ENCODE data around the gene KPTN.

KPTN gene

GRCh38 chr19:47444388-47444821, 39.6 kb downstream of the KPTN start:
- H3K4me3 ChIP-seq (ENCODE audit: low read depth, low read length), result no peak overlapping the region
- in situ Hi-C loops (cut with HindIII; ENCODE audit: low sequenced_read_pairs), result loop anchor here (10.0 kb wide), 1 partner anchor 230 kb away; no protein-coding TSS in a partner anchor
- TF ChIP-seq CTCF (IDR thresholded peaks at IDR 0.05; ENCODE audit: low read depth, low read length, missing control alignments), result no peak
- no peak for DNase-seq (ENCODE audit: low read depth)

DNA sequence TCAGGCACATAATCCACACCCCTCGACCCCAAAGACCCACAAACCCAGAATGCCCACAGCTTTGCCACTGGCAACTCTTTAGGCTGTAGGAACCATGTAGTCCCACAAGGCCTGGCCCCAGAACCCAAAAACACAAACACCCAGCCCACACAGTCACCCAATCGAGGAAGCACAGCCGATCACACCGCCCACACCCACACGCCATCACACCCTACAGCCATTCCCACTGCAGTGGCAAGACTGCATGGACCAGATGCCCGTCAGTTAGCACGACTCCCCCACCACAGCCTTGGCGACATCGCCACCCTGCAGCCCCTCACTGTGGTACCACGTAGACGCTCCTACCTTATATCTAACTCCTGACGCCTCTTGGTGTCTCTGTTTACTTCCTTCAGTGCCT, 40.7 kb downstream of the KPTN start:
- no peak for DNase-seq (ENCODE audit: low read depth)
- TF ChIP-seq CTCF (IDR thresholded peaks at IDR 0.05; ENCODE audit: low read depth, low read length, missing control alignments), result no peak
- in situ Hi-C loops (cut with HindIII; ENCODE audit: low sequenced_read_pairs), result loop anchor here (10.0 kb wide), 1 partner anchor 231 kb away; no protein-coding TSS in a partner anchor
- no peak overlapping the region for H3K4me3 ChIP-seq (ENCODE audit: low read depth, low read length)

GRCh38 chr19:47438793-47439220, 45.2 kb downstream of the KPTN start:
- no peak for DNase-seq (ENCODE audit: low read depth)
- H3K4me3 ChIP-seq (ENCODE audit: low read depth, low read length), result no peak overlapping the region
- in situ Hi-C loops (cut with HindIII; ENCODE audit: low sequenced_read_pairs), result no loop called here
- no peak for TF ChIP-seq CTCF (IDR thresholded peaks at IDR 0.05; ENCODE audit: low read depth, low read length, missing control alignments)

- no peak for TF ChIP-seq CTCF (IDR thresholded peaks at IDR 0.05; ENCODE audit: low read depth, low read length, missing control alignments)
- in situ Hi-C loops (cut with HindIII; ENCODE audit: low sequenced_read_pairs), result no loop called here
- no peak overlapping the region for H3K4me3 ChIP-seq (ENCODE audit: low read depth, low read length)
- DNase-seq (ENCODE audit: low read depth), result no peak
Measured at GRCh38 chr19:47437500-47437899, 46.5 kb downstream of the KPTN start.

DNA sequence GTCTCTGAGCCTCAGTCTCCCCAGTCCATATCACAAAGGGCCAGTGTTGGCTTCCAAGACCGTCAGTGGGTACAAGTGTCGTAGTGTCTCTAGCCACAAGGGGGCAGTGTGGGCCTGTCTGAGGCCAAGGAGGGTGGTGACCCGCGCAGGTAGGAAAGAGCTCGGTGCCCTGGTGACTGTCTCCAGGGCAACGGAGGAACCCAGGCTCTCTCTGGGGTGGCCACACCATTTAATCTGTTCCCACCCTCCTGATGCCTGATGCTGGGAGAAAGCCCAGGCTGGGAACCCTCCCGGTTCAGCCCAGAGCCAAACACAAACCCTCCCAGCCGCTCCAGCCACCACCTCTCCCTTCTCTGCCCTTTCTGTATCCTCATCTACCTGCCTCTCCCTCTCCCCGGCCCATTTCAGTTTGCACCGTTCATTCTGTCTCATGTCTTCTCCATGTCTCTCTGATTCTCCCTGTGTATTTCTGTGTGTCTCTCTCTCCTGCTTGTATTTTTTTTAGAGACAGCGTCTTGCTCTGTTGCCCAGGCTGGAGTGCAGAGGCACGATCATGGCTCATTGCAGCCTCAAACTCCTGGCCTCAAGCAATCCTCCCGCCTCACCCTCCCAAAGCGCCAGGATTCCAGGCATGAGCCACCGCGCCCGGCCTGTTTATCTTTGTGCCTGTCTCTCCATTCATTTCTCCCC, 47.2 kb downstream of the KPTN start:
- in situ Hi-C loops (cut with HindIII; ENCODE audit: low sequenced_read_pairs), result no loop called here
- TF ChIP-seq CTCF (IDR thresholded peaks at IDR 0.05; ENCODE audit: low read depth, low read length, missing control alignments), result peak; percentile 80
- H3K4me3 ChIP-seq (ENCODE audit: low read depth, low read length), result no peak overlapping the region
- peak; percentile 16 for DNase-seq (ENCODE audit: low read depth)

GRCh38 chr19:47435883-47436417, 48.1 kb downstream of the KPTN start:
- no peak overlapping the region for H3K4me3 ChIP-seq (ENCODE audit: low read depth, low read length)
- in situ Hi-C loops (cut with HindIII; ENCODE audit: low sequenced_read_pairs), result no loop called here
- DNase-seq (ENCODE audit: low read depth), result no peak
- TF ChIP-seq CTCF (IDR thresholded peaks at IDR 0.05; ENCODE audit: low read depth, low read length, missing control alignments), result no peak

Measured in astrocyte of the cerebellum (primary cell).